GM12864 (cell line): ENCODE results near the gene SLC45A1.
A peak's percentile ranks its signal among the peaks of the same experiment; 100 is the strongest.
"Not testable (repeated sequence)": the region's sequence is repeated elsewhere in the genome, so short reads cannot be mapped to it uniquely, and the experiment has no call there.

Experiments
- DNase-seq: peaks from one replicate; pipeline ENCODE4 v3.0.0-alpha.2; 2011; ENCODE audit warnings: low read depth
- H3K4me3 ChIP-seq: 2 replicates; pipeline ENCODE4 v1.5.1; 2011; ENCODE audit warnings: mild to moderate bottlenecking, low read depth, low read length, control low read depth
- CTCF ChIP-seq: IDR thresholded peaks from 2 replicates; pipeline ENCODE4 v1.5.1; 2011; ENCODE audit warnings: low read depth, mild to moderate bottlenecking, moderate library complexity, low read length, control low read depth, inconsistent platforms; ENCODE audit errors: missing control alignments

The SLC45A1 gene

GRCh38 chr1:8379513-8380186 is 61.7 kb downstream of the SLC45A1 start:
- H3K4me3 ChIP-seq, result no peak overlapping the region
- no peak for DNase-seq
- TF ChIP-seq CTCF, result peak; percentile 8

DNA sequence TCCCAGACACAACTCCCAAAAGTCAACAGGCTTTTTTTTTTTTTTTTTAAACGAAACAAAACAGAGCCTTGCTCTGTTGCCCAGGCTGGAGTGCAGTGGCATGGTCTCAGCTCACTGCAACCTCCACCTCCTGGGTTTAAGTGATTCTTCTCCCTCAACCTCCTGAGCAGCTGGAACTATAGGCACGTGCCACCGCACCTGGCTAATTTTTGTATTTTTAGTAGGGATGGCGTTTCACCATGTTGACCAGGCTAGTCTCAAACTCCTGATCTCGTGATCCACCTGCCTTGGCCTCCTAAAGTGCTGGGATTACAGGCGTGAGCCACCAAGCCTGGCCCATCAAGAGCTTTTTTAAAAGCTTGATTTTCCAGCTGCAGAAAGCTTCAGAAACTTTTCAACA is 62.4 kb downstream of the SLC45A1 start:
- not testable (repeated sequence) for H3K4me3 ChIP-seq

GRCh38 chr1:8381618-8382017 is 63.7 kb downstream of the SLC45A1 start:
- no peak for TF ChIP-seq CTCF
- H3K4me3 ChIP-seq, result no peak overlapping the region
- no peak for DNase-seq

More for the DNA sequence above, 62.4 kb downstream of the SLC45A1 start:
- DNase-seq, result not testable (repeated sequence)

DNA sequence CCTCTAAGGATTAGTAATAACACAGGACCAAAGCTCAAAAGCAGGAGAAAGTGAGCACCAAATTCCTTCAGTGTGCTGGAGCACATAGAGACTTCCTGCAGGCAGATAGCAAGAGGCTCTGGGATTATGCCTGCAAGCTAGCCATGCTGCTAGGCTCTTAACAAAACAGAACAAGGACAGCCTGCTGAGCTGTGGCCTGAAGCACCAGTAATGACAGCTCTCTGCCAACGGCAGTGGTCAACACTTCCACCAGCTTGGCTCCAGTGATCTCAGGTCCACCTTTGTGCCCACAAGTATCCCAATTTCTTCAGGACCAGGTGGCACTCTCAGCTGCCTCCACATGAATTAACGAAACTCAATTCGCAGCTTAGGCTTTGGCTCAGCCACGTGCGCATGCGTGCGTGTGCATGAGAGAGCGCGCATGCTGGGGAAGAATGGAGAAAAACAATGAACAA is 64.2 kb downstream of the SLC45A1 start:
- no peak overlapping the region for H3K4me3 ChIP-seq
- no peak for TF ChIP-seq CTCF
- DNase-seq, result no peak

GRCh38 chr1:8382608-8383505 is 64.9 kb downstream of the SLC45A1 start:
- no peak for DNase-seq
- no peak overlapping the region for H3K4me3 ChIP-seq
- TF ChIP-seq CTCF, result no peak

- TF ChIP-seq CTCF, result no peak
- H3K4me3 ChIP-seq, result no peak overlapping the region
- DNase-seq, result no peak
Measured at GRCh38 chr1:8384088-8384487, 66.2 kb downstream of the SLC45A1 start.

GRCh38 chr1:8384577-8384976 is 66.7 kb downstream of the SLC45A1 start:
- no peak for TF ChIP-seq CTCF
- no peak overlapping the region for H3K4me3 ChIP-seq
- DNase-seq, result no peak
